Fibroblast of skin of right quadriceps (primary cell): ENCODE data around the gene SLC25A27.
"Not testable (repeated sequence)": the region's sequence is repeated elsewhere in the genome, so short reads cannot be mapped to it uniquely, and the experiment has no call there.

ENCODE experiments used
- DNase-seq: peaks from one replicate; pipeline ENCODE4 v3.0.0-alpha.2; 2013

SLC25A27 gene

GRCh38 chr6:46652603-46653438 lies at the start of gene SLC25A27, which contains the start of gene CYP39A1:
Gene SLC25A27 (plus strand): TSS chr6:46652975. CDS start chr6:46653193, 218 bp downstream.
Gene CYP39A1 (minus strand): TSS chr6:46652818. CDS start chr6:46652582, 236 bp downstream.
- DNase-seq: peak; percentile 67

DNA sequence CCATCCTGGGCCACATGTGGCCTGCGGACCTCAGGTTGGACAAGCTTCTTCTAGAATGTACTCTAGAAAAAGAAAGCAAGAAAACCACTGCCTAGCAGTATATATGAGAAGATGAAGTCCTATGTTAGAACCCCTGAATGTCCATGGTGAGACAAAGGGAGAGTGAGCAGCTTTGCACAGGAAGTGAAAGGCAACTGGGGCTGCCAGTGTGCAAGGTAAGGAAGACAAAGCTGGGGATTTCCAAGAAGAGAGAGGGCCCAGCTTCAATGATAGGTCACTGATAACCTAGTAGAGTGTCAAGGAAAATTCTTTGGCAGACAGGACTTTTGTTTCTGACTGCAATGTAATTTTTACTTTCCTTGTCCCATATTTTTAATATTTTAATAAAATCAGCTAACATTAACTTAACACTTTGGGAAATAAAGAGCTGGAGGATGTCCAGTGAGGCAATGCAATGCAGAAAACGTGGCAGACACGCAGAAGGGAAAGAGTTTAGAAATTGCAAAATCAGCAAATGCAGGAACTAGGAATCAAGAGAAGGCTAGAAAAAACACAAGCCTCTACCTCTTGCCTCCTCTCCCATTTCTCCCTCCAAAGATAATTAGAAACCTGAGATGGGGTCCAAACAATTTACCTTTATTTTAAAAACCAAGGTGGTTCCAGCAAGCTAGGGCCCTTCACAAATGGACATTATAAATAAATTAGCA lies 47.5 kb upstream of the SLC25A27 start:
- no peak for DNase-seq

GRCh38 chr6:46606338-46606737 lies 46.4 kb upstream of the SLC25A27 start:
- no peak for DNase-seq

DNA sequence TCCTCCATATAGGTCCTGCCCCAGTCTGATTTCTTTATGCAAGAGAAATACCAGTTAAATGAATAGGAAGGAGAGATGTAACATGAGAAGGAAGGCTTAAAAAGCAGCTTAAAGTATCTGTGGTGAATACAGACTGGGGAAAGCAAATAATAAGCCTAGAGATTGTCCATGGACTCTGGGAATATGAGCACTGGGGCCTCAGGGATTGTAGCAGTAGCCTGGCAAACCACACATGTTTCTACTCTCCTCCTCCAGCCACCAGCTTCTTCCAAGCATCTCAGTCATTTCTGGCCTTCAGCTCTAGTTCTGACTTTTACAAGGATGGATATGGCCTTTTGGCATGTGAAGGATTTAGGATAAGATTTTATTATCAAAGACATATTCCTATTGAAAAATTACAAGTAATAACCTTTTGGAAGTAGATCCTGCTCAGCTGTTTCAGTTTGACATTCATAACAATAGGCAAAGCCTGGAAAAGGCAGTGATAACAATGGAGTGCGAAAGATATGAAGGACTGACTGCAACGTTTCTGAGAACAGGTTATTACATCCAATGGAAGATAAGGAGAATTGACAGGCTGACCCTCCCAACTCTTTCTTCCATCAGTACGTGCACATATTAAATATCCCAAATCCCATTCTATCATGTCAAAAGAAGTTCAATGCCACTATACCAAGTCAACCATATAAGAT lies 41.8 kb upstream of the SLC25A27 start:
- no peak for DNase-seq

DNA sequence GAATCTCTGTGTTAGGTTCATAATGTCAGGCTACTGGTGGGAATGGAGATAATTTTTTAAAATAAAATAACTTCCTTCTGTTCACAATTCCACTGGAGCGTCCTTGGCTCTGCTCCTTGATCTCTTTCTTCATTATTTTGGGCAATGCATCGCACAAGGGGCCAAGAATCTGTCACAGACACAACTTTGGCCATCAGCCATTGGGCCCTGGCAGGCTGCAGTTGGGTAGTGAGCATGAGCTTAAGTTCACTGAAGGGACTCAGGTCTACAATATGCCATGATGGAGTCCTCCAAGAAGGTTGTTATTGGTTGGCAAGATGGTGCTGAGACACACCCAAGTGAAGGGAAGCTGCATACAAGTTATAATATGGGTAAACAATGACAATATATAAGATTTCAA lies 40.1 kb upstream of the SLC25A27 start:
- DNase-seq: no peak

DNA sequence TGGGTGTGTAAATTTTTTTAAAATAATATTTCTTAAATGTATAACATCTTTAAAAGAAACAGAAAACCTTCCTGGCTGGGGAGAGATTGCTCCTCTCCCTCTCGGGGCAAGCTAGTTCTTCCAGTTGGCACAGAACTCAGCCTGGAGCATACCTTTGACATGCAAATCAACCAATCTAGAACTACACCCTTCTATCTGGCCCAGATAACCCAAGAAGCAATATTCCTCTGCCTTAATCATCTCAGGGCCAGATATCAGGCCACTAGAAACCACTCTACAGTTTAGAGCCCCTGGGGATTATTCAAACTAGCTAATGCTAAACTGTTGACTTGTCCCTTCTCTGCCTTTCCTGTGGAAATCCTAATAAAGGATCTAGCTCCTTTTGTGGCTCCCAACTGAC lies 34.0 kb upstream of the SLC25A27 start:
- DNase-seq: no peak

DNA sequence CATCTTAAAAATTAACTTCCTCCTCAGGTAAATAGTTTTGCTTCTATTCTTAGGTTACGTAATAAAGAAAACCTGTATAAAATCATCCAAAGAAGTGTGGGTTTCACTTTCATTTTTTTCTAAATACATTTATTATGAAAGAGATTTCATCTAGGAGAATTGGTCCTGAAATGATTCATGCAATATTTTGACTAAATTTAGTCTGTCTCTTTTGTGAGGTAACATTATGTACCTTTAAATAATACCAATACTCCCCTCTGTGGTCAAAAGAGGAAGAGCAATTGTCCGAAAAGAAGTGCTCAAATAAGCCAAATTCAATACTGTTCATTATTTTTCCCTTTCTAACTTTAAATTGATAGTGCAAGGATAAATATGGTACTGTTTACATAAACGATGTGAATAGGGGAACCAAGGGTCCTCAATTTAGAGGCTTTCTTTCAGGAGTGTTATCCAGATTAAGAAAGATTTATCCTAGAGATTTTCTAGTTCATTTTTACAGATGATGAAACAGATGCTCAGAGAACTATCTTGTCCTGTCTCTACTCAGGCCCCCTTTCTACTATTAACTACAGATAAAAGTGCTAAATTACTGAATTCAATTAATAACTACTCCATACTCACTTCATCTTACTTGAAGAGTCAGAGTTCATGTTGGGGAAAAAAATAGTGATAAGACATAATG lies 26.4 kb upstream of the SLC25A27 start:
- peak; percentile 30 for DNase-seq

DNA sequence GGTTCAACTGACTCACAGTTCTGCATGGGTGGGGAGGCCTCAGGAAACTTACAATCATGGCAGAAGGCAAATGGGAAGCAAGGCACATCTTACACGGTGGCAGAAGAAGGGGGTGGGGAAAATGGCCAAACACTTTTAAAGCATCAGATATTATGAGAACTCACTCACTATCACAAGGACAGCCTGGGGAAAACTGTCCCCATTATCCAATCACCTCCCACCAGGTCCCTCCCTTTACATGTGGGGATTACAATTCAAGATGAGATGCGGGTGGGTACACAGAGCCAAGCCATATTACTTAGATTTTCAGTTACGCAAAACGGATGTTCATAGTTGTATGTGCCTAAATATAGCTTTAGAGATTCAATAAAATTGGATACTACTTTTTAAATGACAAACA lies 25.8 kb upstream of the SLC25A27 start:
- no peak for DNase-seq

DNA sequence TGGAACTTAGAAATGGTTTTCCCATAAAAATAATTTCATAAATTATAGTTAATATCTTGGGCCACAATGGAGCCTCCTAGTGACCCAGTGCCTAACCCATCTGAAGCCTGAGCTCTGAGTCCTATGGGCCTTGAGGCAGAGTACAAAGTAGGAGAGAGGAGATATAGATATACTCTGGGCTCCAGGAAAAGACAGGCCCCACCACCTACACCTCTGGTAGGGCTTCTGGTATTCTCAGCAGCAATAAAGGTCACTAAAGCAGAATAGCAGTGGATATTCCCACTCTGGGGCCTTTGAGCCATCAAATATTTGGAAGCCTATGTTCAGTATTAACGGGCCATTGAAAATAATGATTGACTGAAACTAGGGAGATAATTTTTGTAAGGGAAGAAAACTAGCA lies 24.3 kb upstream of the SLC25A27 start:
- DNase-seq: no peak

DNA sequence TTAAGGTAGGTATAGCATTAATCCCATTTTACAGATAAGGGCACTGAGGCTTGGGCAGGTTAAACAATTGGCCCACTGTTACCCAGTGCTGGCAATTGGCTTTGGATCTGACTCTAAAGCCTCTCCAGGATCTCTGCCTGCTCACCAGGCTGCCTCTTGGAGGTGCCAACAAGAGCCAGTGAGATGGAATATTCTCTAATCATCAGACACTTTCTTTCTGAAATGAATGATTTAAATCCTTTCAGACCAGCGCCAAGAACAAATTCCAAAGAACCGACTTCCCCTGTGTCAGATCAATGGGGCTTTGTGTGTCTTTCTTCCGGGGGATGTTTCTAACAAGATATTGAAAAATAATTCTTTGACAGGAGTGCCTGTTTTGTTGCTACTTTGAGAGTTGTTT lies 23.8 kb upstream of the SLC25A27 start:
- DNase-seq: no peak

DNA sequence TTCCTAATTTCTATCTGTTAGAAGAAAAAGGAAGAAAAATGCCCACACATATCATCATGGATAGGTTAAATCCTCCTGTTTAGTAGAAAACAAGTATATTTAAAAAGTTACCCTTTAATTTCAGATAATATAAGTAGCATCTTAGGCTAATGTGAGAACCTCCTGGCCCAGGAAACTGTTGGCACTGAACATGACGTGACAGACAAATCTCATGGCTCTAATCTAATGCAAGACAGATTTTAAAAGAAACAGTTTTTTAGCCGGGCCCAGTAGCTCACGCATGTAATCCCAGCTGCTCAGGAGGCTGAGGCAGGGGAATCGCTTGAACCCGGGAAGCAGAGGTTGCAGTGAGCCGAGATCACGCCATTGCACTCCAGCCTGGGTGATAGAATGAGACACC lies 23.1 kb upstream of the SLC25A27 start:
- no peak for DNase-seq

GRCh38 chr6:46632053-46632452 lies 20.7 kb upstream of the SLC25A27 start:
- no peak for DNase-seq

DNA sequence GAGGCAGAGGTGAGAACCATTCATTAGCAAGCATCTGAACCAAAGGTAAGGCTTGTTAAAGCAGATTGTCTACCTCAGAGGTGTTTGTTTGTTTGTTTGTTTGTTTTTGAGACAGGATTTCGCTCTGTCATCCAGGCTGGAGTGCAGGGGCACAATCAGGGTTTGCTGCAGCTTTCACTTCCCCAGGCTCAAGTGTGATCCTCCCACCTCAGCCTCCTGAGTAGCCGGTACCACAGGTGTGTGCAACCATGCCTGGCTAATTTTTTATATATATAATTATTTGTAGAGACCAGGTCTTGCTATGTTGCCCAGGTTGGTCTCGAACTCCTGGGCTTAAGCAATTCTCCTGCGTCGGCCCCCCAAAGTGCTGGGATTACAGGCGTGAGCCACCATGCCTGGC lies 17.3 kb upstream of the SLC25A27 start:
- no peak for DNase-seq

DNA sequence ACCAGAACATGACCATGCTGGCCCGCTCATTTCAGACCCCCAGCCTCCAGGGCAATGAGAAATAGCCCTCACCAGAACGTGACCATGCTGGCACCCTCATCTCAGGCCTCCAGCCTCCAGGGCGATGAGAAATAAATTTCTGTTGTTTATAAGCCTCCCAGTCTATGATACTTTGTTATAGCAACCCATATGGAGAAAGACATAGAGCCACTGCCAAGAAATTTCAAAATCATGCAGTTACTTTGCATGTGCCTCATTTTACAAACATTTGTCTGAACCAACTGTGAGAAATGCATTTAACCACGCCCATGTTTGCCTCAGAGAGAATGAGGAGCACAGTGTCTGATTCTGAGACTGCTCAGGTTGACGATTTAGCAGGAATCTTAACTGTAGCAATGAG lies 15.6 kb upstream of the SLC25A27 start:
- DNase-seq: peak; percentile 20

GRCh38 chr6:46637933-46638332 lies 14.8 kb upstream of the SLC25A27 start:
- no peak for DNase-seq

DNA sequence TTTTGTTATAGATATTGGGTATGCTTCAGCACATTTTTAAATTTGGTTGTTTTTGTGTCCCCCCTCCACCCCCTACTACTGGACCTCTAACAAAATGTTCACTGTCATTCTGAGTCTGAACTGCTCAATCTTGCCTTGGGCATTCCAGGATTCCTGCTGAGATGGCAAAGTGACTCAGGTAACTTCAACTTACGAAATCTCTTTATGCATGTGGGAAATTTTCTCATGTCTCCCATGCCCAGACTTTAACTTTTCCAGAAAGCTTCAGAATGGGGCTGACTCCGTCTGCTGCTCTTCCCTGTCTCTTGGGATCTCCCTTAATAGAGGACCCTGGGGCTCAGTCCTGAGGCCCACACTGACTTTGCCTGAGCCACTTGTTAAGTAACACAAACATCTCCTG lies 14.1 kb upstream of the SLC25A27 start:
- no peak for DNase-seq

GRCh38 chr6:46642928-46643751 lies 9.6 kb upstream of the SLC25A27 start:
- DNase-seq: no peak

DNA sequence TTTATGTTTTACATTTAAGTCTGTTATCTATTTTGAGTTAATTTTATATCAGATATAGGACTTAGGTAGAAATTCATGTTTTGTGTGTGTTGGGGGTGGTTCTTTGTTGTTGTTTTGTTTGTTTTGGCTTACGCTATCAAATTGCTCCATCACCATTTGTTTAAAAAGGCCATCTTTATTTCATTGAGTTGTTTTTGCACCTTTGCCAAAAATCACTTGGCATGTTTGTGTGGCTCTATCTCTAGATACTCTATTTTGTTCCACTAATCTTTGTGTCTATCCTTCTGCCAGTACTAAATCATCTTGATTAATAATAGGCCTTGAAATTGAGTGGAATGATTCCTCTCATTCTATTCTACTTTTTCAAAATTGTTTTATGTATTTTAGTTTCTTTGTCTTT lies 7.5 kb upstream of the SLC25A27 start:
- no peak for DNase-seq

DNA sequence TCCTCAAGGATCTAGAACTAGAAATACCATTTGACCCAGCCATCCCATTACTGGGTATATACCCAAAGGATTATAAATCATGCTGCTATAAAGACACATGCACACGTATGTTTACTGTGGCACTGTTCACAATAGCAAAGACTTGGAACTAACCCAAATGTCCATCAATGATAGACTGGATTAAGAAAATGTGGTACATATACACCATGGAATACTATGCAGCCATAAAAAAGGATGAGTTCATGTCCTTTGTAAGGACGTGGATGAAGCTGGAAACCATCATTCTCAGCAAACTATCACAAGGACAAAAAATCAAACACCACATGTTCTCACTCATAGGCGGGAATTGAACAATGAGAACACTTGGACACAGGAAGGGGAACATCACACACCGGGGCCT lies 4.7 kb upstream of the SLC25A27 start:
- not testable (repeated sequence) for DNase-seq

GRCh38 chr6:46648869-46649492 lies 3.8 kb upstream of the SLC25A27 start:
- no peak for DNase-seq

GRCh38 chr6:46651006-46651405 lies 1.8 kb upstream of the SLC25A27 start:
- DNase-seq: no peak

- no peak for DNase-seq
Observed at GRCh38 chr6:46651816-46652215, 959 bp upstream of the SLC25A27 start.
